HCT116 (cell line): ENCODE data around the gene TWF2. TPM values are rescaled to one million over a fixed set of nuclear protein-coding genes. Genes with fewer than 3 reads are reported as not detected.

Experiments used
- ATAC-seq: fragments of 200-7000 bp; cut with Tn5 transposase; 2 replicates; pipeline ENCODE4 v1.9.1; 2020; ENCODE audit warnings: mild to moderate bottlenecking, moderate library complexity
- BruUV-seq: library from RNA; stranded (reverse); fragments of 400-500 nt; replicated peaks from 2 replicates; lab custom pipeline; 2021; lab: Mats Ljungman, UMichigan
- CTCF ChIA-PET: fragments of 300-600 bp; sonication (Branson Sonifier 250); formaldehyde crosslinking; loops from one replicate; lab custom pipeline; 2021; ENCODE audit warnings: antibody characterized with exemption; lab: Charles Lee
- POLR2A ChIA-PET: fragments of 300-600, 350-600 bp; sonication (Branson Sonifier 250); formaldehyde crosslinking; loops from one replicate; lab custom pipeline; 2021; ENCODE audit warnings: antibody characterized with exemption; lab: Charles Lee
- RAD21 ChIA-PET, 2 experiments: fragments of 300-600 bp; sonication (Branson Sonifier 250); formaldehyde crosslinking; loops; one replicate each; lab custom pipeline; 2023; ENCODE audit warnings: low total read pairs in 2 of 2; ENCODE audit not compliant: uncharacterized antibody in 2 of 2, unreplicated experiment in 2 of 2, low non-redundant PET in 1 of 2; lab: Charles Lee
- DNase-seq: peaks from one replicate; pipeline ENCODE4 v3.0.0-alpha.2; 2010; ENCODE audit warnings: low read depth, low spot score
- H2AFZ ChIP-seq: fragments of 200-600 bp; shearing (Covaris generic), sonication (generic); 2 replicates; pipeline ENCODE4 v1.6.1; 2017; ENCODE audit warnings: low read depth, mixed run types, mixed read lengths, antibody characterized with exemption, low read length; ENCODE audit not compliant: poor library complexity, severe bottlenecking
- H3K27ac ChIP-seq: 2 replicates; pipeline ENCODE4 v1.5.1; 2012; ENCODE audit warnings: low read depth, low read length
- H3K27me3 ChIP-seq: fragments of 200-600 bp; sonication (generic); 2 replicates; pipeline ENCODE4 v1.6.1; 2016; ENCODE audit warnings: mixed run types, low read length, mixed read lengths; ENCODE audit not compliant: insufficient read depth
- H3K36me3 ChIP-seq, 2 experiments: fragments of 200-500 bp in 1 of 2; fragments of 200-600 bp in 1 of 2; sonication (Bioruptor generic) in 1 of 2; sonication (generic) in 1 of 2; 2 replicates each; pipeline versions ENCODE4 v1.5.1 to v1.6.1; 2014 to 2016; ENCODE audit warnings: low read length in 2 of 2, inconsistent platforms in 1 of 2, mixed read lengths in 1 of 2, mixed run types in 1 of 2; ENCODE audit not compliant: insufficient read depth in 2 of 2, control insufficient read depth in 1 of 2
- H3K4me1 ChIP-seq, 2 experiments: fragments of 200-600 bp in 1 of 2; sonication (generic) in 1 of 2; 2 replicates each; pipeline versions ENCODE4 v1.5.1 to v1.6.1; 2012 to 2017; ENCODE audit warnings: low read length in 2 of 2, inconsistent platforms in 1 of 2, mild to moderate bottlenecking in 1 of 2, mixed read lengths in 1 of 2, mixed run types in 1 of 2, moderate library complexity in 1 of 2; ENCODE audit not compliant: insufficient read depth in 2 of 2, control insufficient read depth in 1 of 2
- H3K4me2 ChIP-seq: fragments of 200-600 bp; sonication (generic); 2 replicates; pipeline ENCODE4 v1.6.1; 2017; ENCODE audit warnings: mixed run types, low read length, mixed read lengths
- H3K4me3 ChIP-seq, 2 experiments: fragments of 200-600 bp in 1 of 2; sonication (generic) in 1 of 2; replicated peaks in 1 of 2; 2 replicates each; pipeline ENCODE4 v1.5.1; 2011 to 2016; ENCODE audit warnings: low read length in 2 of 2, control low read depth in 1 of 2, low read depth in 1 of 2, mild to moderate bottlenecking in 1 of 2, mixed read lengths in 1 of 2, mixed run types in 1 of 2
- H3K79me2 ChIP-seq: fragments of 200-600 bp; sonication (generic); 2 replicates; pipeline ENCODE4 v1.6.1; 2017; ENCODE audit warnings: mild to moderate bottlenecking, mixed run types, low read length, moderate library complexity, mixed read lengths; ENCODE audit not compliant: insufficient read depth
- H3K9ac ChIP-seq: fragments of 200-600 bp; sonication (generic); 2 replicates; pipeline ENCODE4 v1.6.1; 2016; ENCODE audit warnings: low read length, mixed read lengths
- H3K9me2 ChIP-seq: fragments of 200-600 bp; sonication (generic), shearing (Covaris generic); 2 replicates; pipeline ENCODE4 v1.6.1; 2017; ENCODE audit warnings: mixed run types, mild to moderate bottlenecking, moderate library complexity; ENCODE audit not compliant: insufficient read depth
- H3K9me3 ChIP-seq, 2 experiments: fragments of 200-500 bp in 1 of 2; fragments of 200-600 bp in 1 of 2; sonication (Bioruptor generic) in 1 of 2; sonication (generic) in 1 of 2; 2 replicates each; pipeline ENCODE4 v1.6.1; 2014 to 2017; ENCODE audit warnings: low read length in 2 of 2, mixed read lengths in 2 of 2, inconsistent platforms in 1 of 2, low read depth in 1 of 2, mild to moderate bottlenecking in 1 of 2, mixed run types in 1 of 2, moderate library complexity in 1 of 2; ENCODE audit not compliant: control insufficient read depth in 1 of 2, insufficient read depth in 1 of 2
- H4K20me1 ChIP-seq: fragments of 200-600 bp; sonication (generic), shearing (Covaris generic); 2 replicates; pipeline ENCODE4 v1.6.1; 2017; ENCODE audit warnings: mixed run types, mild to moderate bottlenecking, moderate library complexity; ENCODE audit not compliant: insufficient read depth
- EZH2phosphoT487 ChIP-seq: fragments of 200-600 bp; IDR thresholded peaks from 2 replicates; pipeline ENCODE4 v1.6.1; 2018; ENCODE audit warnings: antibody characterized with exemption, borderline replicate concordance
- FOSL1 ChIP-seq: IDR thresholded peaks from 2 replicates; pipeline ENCODE4 v1.6.1; 2012; ENCODE audit warnings: low read depth
- JUND ChIP-seq: IDR thresholded peaks from 2 replicates; pipeline ENCODE4 v1.6.1; 2012
- POLR2A ChIP-seq: IDR thresholded peaks from 2 replicates; pipeline ENCODE4 v1.7.0; 2011; ENCODE audit warnings: borderline replicate concordance; ENCODE audit not compliant: insufficient read depth, insufficient read length; ENCODE audit errors: extremely low read depth
- SP1 ChIP-seq: IDR thresholded peaks from 2 replicates; pipeline ENCODE4 v1.6.1; 2012; ENCODE audit warnings: low read depth
- SRF ChIP-seq: IDR thresholded peaks from 2 replicates; pipeline ENCODE4 v1.6.1; 2012; ENCODE audit warnings: low read depth
- TCF7L2 ChIP-seq: IDR thresholded peaks from 2 replicates; pipeline ENCODE4 v1.7.0; 2011; ENCODE audit warnings: borderline replicate concordance, inconsistent platforms; ENCODE audit not compliant: insufficient read depth, insufficient read length; ENCODE audit errors: extremely low read depth
- YY1 ChIP-seq: IDR thresholded peaks from 2 replicates; pipeline ENCODE4 v1.6.1; 2011; ENCODE audit warnings: low read length, low read depth, moderate library complexity, mild to moderate bottlenecking; ENCODE audit not compliant: insufficient replicate concordance; ENCODE audit errors: extremely low read depth
- intact Hi-C: fragments of 100-400 bp; cut with micrococcal nuclease; formaldehyde crosslinking; loops from 2 replicates; pipeline ENCODE4 v1.10.0; 2022
- total RNA-seq: library from RNA; stranded (reverse); gene quantifications from one replicate; pipeline ENCODE4 v1.2.1, GENCODE V29; 2021; ENCODE audit not compliant: unreplicated experiment
- TF ChIP-seq, protein P1 (sequence below): IDR thresholded peaks from 2 replicates; pipeline ENCODE4 v1.6.1; 2011; ENCODE audit warnings: mild to moderate bottlenecking, low read length, moderate library complexity; ENCODE audit not compliant: insufficient replicate concordance; ENCODE audit errors: extremely low read depth
- TF ChIP-seq, protein P2 (sequence below): IDR thresholded peaks from 2 replicates; pipeline ENCODE4 v1.6.1; 2012; ENCODE audit warnings: low read depth

The TWF2 gene
- total RNA-seq, 1 experiment from 2014 or later: 100 TPM

DNA sequence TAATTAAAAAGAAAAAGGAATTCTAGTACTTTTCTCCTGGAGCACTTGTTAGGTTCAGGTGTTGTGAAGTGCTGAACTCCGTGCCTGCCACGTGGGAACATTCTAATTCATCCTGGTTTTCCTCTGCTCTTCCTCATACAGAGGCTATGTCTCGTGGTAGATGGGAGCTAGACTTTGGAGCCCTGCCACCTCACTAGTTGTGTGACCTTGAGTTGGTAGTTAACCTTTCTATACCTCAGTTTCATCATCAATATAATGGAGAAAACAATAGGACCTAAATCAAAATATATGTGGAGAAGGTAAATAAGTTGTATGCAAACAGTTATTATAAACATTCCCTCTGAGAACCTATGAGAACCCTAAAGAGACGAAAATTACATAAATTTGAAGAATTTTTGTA lies 30.4 kb downstream of the TWF2 start (continued):
- no peak for TF ChIP-seq EZH2phosphoT487

DNA sequence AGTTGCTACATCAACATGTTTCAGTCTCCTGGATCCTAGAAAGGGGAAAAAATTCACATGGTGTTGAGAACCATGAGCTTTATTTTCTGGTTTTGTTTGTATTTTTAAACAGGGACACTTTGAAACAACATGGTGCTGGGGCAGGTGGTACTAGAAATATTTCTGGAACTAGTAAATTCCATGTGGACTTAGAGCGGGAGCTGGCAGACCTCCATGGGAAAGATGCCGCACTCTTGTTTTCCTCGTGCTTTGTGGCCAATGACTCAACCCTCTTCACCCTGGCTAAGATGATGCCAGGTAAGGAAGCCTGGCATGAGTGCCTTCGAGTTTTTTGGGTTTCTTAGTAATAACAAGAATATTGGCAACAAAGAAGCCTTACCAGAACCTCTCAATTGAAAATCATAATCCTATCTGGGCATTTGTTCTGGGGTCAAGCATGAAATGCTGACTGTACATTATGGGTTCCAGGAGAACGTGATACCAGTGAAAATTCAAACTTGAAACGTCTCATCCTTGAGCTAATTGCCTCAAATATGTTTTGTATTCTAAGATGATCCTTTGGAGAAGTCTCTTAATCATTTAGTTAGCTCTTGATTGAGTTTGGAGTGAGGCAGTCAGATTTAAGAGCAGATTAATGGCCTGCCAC lies 33.1 kb downstream of the TWF2 start:
- TF ChIP-seq POLR2A: no peak
- no peak for TF ChIP-seq YY1
- no peak for TF ChIP-seq SRF
- TF ChIP-seq SP1: no peak
- TF ChIP-seq, protein P1, sequence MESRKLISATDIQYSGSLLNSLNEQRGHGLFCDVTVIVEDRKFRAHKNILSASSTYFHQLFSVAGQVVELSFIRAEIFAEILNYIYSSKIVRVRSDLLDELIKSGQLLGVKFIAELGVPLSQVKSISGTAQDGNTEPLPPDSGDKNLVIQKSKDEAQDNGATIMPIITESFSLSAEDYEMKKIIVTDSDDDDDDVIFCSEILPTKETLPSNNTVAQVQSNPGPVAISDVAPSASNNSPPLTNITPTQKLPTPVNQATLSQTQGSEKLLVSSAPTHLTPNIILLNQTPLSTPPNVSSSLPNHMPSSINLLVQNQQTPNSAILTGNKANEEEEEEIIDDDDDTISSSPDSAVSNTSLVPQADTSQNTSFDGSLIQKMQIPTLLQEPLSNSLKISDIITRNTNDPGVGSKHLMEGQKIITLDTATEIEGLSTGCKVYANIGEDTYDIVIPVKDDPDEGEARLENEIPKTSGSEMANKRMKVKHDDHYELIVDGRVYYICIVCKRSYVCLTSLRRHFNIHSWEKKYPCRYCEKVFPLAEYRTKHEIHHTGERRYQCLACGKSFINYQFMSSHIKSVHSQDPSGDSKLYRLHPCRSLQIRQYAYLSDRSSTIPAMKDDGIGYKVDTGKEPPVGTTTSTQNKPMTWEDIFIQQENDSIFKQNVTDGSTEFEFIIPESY: no peak
- no peak for TF ChIP-seq EZH2phosphoT487
- TF ChIP-seq TCF7L2: no peak
- no peak for TF ChIP-seq JUND
- TF ChIP-seq FOSL1: no peak
- TF ChIP-seq, protein P2, sequence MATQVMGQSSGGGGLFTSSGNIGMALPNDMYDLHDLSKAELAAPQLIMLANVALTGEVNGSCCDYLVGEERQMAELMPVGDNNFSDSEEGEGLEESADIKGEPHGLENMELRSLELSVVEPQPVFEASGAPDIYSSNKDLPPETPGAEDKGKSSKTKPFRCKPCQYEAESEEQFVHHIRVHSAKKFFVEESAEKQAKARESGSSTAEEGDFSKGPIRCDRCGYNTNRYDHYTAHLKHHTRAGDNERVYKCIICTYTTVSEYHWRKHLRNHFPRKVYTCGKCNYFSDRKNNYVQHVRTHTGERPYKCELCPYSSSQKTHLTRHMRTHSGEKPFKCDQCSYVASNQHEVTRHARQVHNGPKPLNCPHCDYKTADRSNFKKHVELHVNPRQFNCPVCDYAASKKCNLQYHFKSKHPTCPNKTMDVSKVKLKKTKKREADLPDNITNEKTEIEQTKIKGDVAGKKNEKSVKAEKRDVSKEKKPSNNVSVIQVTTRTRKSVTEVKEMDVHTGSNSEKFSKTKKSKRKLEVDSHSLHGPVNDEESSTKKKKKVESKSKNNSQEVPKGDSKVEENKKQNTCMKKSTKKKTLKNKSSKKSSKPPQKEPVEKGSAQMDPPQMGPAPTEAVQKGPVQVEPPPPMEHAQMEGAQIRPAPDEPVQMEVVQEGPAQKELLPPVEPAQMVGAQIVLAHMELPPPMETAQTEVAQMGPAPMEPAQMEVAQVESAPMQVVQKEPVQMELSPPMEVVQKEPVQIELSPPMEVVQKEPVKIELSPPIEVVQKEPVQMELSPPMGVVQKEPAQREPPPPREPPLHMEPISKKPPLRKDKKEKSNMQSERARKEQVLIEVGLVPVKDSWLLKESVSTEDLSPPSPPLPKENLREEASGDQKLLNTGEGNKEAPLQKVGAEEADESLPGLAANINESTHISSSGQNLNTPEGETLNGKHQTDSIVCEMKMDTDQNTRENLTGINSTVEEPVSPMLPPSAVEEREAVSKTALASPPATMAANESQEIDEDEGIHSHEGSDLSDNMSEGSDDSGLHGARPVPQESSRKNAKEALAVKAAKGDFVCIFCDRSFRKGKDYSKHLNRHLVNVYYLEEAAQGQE: no peak
- no peak for ATAC-seq
- Histone ChIP-seq H3K4me1 (no peaks in the 10 kb centered on the region), H3K79me2 (no peaks in the 10 kb centered on the region; the same call in 1 of the 2 replicates), H3K9ac (no peak overlapping the region), H3K27me3 (no peaks in the 10 kb centered on the region), H3K9me2 (no peaks in the 10 kb centered on the region), H3K4me2 (no peak overlapping the region), H3K36me3 (peaks cover 75 to 81% of the 10 kb centered on the region in 2 experiments), H4K20me1 (no peaks in the 10 kb centered on the region), H3K4me3 (no peak overlapping the region), H2AFZ (no peak overlapping the region), H3K27ac (no peak overlapping the region), H3K9me3 (no peaks in the 10 kb centered on the region)
- ChIA-PET CTCF (interaction anchor here (1.0 to 1.2 kb wide), 2 partner anchors 15 to 134 kb away, joined by 3 read pairs; no protein-coding TSS in a partner anchor), RAD21 (no interaction called here), POLR2A (interaction anchor here (1.3 to 2.4 kb wide), 2 partner anchors 8 to 11 kb away, joined by 3 to 7 read pairs; no protein-coding TSS in a partner anchor)
- intact Hi-C loops: no loop called here
- DNase-seq: no peak
- no TSS peak for BruUV-seq
